Activated T-cell treated with anti-CD3 and anti-CD28 coated beads for 1 hour (primary cell): ENCODE data around the gene RAPGEF4.
"Not testable (repeated sequence)": the region's sequence is repeated elsewhere in the genome, so short reads cannot be mapped to it uniquely, and the experiment has no call there.

Experiments
- DNase-seq: peaks from one replicate; pipeline ENCODE4 v3.0.0-alpha.2; 2020; ENCODE audit warnings: low read depth

Gene RAPGEF4

DNA sequence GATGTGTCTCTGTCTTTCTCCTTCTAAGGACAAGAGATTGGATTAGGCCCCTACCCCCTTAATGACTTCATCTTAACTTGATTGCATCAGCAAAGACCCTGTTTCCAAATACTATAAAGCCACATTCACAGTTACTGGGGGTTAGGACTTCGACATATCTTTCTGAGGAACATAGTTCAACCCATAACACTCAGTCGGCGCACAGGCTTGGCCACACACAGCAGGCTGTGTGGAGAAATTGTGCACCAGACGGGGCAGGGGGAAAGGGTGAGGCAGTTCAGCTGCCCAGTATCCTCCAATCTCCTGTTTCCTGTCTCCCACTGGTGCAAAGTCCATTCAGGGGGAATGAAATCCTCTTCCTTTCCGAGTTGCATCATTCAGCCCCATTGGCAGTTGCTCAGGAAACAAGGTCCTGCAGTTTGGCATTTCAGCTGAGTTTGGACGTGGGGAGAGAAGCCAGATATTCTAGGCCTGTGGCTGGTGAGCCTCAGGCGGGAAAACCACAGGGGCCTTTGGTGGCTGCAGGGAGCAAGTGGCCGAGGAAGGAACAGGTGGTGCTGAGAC lies 9.4 kb upstream of the RAPGEF4 start:
- no peak for DNase-seq

DNA sequence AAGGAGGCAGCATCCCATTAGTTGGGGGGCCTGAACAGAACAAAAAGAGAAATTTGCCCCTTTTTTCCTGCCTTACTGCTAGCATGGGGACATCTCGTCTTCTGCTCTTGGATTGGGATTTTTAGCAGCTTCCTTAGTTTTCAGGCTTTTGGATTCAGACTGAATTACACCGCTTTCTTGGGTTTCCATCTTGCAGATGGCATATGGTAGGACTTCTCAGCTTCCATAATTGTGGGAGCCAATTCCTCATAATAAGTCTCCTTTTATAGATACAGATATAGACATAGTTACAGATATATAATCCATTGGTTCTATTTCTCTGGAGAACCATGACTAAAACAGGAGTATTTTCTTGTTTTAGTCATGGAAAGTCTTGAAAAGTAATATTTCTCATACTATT lies 5.2 kb upstream of the RAPGEF4 start:
- DNase-seq: no peak

- no peak for DNase-seq
Measured at GRCh38 chr2:172734711-172735581, 699 bp upstream of the RAPGEF4 start.

DNA sequence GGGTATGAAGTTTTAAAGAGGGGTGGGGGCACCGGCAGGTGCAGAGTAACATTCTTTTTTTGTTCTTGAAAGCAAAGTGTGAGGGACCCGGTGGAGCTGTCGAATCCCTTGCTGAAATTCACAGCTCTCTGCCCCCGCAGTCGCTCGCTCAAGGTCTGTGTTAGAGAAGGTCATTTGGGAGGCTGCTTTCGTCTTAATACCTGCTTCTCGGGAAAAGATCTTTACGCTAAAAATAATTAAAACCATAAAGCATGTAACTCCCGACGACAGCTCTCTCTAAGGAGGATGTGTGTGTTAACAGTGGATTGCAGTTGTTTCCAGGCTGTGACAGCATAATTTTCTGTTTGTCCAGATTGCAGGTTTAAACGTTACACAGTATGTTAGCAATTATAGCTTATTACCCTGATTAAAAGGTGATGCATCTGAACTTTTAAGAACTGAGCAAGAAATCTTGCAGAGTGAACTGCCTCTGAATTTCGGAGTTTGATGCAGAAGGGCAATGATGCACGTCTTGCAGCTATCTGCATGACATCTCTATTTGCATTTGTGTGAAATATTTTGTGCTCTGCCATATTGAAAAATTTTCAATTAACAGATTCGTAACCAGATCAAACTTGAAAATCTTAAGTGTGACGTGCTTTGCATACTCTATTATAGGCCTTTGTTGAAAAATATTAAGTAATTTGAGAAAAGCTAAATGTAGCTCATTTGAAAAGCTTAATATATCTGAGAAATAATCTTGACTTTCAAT lies 954 bp downstream of the RAPGEF4 start:
- DNase-seq: no peak

GRCh38 chr2:172739661-172740266 lies 4.1 kb downstream of the RAPGEF4 start:
- DNase-seq: no peak

DNA sequence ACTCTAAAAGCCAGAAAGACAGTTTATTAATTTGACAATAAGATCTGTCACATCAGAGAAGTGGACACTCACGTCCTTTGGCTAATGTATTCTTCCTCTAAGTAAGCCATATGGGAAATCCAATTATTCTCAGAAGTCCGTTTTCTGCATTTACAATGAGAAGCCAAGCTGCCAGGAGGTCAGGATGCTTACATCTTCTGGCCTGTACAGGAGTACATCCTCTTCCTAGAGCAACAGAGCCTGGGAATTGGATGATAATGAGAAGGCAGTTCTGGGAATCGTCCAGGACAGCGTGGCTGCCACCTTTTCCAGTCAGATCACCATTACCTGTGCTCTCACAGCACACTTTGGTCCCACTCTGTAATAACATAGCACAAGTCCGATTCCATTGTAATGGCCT lies 5.2 kb downstream of the RAPGEF4 start:
- DNase-seq: no peak

DNA sequence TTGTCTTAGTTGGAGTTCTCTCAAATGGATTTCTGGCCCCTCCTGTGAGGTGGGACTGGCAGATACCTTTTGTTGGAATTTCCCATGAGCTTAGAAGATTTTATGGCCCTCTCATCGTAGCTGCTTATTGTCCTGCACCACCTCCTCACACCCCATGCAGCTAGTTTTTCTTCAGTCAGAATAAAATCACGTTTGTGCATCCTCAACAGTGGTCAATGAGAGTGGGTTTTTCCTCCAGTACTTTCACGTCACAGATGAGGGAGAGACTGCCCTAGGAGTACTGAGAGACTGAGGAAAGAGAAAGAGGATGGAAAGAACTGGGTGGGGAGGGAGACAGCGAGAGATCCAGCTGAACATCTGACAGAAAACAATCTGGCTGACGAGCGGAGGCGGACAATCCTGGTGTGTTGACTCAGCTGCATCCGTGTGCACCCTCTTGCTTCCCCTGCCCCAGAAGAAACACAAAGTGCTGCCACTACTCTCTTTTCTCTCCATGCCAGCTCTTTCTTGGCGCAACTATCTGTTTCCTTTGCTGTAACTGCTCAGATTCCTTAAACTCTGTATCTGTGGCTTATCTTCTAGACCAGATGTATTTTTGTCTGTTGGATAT lies 7.4 kb downstream of the RAPGEF4 start:
- DNase-seq: no peak

DNA sequence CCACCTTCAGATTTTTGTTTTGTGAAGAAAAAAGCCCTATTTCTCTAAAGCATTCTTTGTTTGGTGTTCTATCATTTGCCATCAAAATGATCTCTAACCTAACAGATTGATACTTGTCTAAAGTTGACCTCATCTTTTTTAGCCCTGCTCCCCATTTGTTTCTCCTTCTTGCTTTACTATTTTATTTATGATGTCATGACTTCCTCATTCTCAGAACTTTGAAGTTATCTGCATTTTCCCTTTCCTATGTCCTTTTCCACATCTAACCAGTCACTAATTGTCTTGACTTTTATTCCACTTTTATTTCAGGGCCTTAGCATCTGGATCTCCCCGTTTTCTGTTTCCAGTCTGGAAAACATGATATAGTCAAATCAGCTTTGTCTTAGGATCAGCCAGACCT lies 8.3 kb downstream of the RAPGEF4 start:
- no peak for DNase-seq

- DNase-seq: no peak
Measured at GRCh38 chr2:172745636-172746035, 10.0 kb downstream of the RAPGEF4 start.

- DNase-seq: not testable (repeated sequence)
Measured at GRCh38 chr2:172748543-172748942, 12.9 kb downstream of the RAPGEF4 start.

DNA sequence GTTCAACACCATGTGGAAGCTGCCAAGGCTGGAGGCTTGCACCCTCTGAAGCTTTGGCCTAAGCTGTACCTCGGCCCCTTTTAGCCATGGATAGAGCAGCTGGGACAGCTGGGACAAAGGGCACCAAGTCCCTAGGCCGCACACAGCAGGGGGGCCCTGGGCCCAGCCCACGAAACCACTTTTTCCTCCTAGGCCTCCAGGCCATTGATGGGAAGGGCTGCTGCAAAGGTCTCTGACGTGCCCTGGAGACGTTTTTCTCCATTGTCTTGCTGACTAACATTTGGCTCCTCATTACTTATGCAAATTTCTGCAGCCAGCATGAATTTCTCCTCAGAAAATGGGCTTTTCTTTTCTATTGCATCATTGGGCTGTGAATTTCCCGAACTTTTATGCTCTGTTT lies 13.7 kb downstream of the RAPGEF4 start:
- DNase-seq: no peak

DNA sequence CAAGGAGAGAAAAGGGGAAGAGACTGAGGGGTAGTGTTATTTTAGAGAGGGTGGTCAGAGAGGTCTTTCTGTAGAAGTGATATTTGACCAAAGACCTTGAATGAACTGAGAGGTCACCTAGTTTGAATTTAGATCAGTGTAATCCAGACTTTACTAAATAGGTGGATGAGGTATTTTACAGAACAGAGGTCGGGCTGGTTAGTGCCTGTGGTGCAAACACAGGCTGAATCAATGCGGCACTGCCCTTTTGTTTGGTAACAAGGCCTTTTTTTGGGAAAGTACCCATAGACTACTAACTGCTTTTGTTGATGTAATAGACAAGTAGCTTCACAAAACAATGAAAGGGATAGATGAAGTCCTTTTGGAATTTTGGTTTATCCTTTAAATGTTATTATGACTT lies 15.9 kb downstream of the RAPGEF4 start:
- DNase-seq: no peak

- no peak for DNase-seq
Measured at GRCh38 chr2:172753610-172754009, 18.0 kb downstream of the RAPGEF4 start.

DNA sequence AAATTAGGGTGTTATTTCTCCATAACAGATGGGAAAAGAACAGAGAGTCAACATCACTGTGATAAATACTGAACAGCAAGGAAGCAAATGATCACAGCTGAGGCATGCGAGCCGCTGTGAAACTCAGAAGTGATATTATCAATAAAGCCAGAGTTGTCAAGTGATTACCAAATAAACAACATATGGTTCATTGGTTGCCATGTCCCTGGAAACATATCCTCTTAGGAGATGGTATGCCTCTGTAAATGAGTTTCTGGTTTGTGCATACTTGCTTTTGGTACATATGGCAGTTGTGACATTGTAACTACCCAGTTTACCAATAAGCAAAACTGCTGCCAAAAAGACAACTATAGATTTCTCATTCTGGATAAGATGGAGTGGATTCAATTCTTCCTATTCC lies 23.8 kb downstream of the RAPGEF4 start:
- DNase-seq: no peak

- no peak for DNase-seq
Measured at GRCh38 chr2:172761306-172761705, 25.7 kb downstream of the RAPGEF4 start.

- no peak for DNase-seq
Measured at GRCh38 chr2:172762574-172762973, 26.9 kb downstream of the RAPGEF4 start.

- DNase-seq: no peak
Measured at GRCh38 chr2:172763079-172763478, 27.4 kb downstream of the RAPGEF4 start.

DNA sequence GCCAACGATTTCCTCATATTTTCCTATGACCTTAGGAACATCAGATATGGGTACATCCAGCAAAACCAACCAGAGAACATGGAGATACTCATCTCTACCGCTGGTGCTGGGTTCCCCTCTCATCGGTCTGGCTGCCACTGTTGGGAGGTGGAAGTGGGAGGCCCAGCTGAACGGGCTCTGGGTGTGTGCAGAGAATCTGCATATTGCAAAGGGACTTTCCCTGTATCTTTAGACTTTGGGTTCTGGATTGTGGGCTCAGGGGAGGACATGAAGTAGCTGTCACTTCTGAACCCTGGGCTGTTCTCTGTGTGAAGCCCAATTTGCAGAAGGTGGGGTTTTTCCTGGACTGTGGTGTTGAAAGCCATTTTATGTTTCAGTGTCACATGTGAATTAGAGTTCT lies 30.0 kb downstream of the RAPGEF4 start:
- DNase-seq: no peak

DNA sequence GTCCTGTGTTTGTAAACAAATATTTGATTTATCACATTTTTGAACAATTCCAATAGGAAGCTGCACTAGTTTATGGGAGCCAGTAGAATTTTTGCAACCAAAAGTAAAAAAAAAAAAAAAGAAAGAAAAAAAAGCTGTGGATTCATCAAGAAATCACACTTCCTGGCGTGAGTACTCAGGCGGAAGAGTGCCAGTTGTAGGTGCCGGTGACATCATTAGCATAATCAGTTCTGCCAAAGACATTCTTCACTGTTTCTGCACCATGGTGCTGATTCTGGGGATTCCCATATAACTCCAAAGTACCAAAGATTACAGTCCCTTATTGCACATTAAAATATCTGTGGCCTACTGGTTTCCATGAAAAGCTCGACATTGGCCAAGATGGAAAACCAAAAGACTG lies 32.8 kb downstream of the RAPGEF4 start:
- no peak for DNase-seq

DNA sequence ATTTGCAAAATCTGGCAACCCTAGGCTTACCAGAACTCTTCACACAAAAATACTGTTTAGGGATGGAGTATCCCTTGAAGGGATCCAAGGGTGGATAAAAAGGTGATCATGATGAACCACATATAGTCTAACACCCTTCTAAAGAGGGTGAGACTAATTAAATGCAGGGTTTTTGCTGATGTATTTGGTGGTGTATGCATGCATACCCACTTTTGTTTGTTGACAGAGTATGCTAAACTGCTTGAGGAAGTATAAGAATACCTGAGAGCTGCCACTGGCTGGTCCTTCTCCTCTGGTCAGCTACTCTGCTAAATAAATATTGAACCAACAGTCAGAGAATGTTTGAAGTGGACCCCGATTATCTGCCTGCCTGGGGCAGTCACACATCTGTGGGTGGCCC lies 34.2 kb downstream of the RAPGEF4 start:
- no peak for DNase-seq

DNA sequence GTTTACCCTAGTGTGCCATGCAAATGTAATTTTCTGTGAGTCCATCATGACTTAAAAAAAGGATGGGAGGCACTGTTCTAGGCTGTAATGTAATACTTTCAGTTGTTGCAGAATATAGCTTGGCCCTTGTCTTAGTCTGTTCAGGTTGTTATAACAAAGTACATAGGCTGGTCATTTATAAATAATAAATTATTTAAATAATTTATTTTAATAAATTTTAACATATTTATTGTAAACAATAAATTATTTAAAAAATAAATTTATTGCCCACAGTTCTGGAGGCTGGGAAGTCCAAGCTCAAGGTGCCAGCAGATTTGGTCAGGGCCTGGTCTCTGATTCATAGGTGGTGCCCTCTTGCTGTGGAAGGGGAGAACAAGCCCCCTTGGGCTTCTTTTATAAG lies 35.2 kb downstream of the RAPGEF4 start:
- DNase-seq: no peak

DNA sequence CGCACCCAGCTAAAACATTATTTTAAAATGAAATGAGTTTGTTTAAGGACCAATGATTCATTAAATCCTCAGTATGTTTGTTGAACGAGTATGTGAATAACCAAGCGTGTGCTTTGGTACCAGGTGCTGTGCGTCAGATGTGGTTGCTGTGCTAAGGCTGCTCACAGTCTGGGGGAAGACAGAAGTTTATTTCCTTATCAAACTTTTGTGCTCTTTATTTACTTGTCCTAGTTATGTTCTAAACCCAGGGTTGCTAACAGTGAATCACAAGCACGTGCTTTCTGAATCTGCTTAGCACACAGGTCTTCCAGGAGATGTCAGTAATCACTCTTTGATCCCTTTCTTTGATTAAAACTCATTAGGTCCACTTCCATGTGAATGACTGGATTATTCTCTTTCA lies 37.0 kb downstream of the RAPGEF4 start:
- DNase-seq: no peak
